Activated effector memory CD4-positive, alpha-beta T cell treated with Interleukin-2 at 50 U/mL for 16 hours (primary cell): ENCODE results near the gene PPP2R3B.
"Not testable (repeated sequence)": the region's sequence is repeated elsewhere in the genome, so short reads cannot be mapped to it uniquely, and the experiment has no call there.

ENCODE experiments used
- DNase-seq: peaks from one replicate; pipeline ENCODE4 v3.0.0-alpha.2; 2020

PPP2R3B gene

DNA sequence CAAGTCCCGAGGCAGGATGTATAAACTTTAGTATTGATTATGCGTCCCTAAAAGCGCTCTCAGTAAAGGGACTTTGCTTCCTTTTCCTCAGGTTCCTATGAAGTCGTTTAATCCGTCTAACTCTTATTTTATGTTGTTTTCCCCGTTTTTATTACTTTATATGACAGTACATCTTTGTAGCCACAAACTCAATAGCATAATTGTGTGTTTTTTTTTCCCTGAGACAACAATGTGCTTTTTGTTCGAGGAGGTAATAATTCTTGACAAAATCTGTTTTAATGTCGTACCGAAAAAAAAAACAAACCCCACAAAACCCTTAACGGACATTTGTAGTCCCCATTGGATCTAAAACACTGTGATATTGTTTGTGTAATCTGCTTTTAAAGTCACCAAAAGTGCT, 17.9 kb upstream of the PPP2R3B start:
- DNase-seq, result no peak

DNA sequence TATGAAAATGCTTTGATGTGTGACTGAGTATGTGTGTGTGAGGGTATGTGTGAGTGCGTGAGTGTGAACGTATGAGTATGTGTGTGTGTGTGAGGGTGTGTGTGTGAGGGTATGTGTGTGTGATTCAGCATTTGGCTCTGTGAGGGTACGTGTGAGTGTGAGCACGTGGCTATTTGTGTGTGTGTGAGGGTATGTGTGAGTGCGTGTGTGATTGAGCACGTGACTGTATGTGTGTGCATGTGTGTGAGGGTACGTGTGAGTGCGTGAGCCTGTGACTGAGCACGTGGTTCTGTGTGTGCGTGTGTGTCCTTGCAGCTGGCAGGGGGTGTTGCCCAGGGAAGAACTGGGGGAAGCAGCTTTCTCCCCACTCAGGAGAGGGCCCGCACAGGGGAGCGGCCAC, 16.1 kb upstream of the PPP2R3B start:
- no peak for DNase-seq

DNA sequence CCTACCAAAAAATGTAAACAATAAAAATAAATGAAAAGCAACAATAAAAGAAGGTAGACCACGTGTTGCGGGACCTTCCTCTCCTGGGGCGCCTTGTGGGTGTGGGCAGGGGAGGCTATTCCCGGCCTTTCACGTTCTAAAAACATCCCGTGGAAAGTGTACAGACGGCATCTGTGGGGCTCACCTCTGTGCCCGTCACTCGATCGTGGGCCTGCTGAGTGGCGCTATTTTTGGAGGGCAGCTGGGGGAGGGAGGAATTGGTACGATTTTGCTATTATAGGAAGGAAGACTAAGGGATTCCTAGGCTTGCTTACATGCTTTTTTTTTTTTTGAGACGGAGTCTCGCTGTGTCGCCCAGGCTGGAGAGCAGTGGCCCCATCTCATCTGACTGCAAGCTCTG, 13.6 kb upstream of the PPP2R3B start:
- no peak for DNase-seq

DNA sequence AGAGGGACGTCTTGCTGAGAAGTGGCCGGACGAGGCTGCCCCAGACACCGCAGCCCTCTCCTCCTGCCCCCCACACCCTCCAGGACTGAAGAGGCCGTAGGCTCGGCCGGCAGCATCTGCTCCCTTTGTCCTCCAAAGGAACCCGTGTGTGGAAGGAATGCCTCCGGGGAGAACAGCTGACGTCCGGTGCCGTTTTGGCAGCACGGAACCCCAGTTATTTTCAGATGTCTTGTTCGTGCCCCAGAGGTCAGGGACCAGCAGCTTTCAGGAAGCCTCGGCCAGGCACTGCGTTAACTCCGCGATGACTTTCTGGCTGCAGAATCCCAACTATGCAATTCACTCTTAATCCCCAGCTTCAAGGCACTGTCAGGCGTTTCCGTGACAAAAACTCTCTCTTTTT, 10.9 kb upstream of the PPP2R3B start:
- DNase-seq, result no peak

DNA sequence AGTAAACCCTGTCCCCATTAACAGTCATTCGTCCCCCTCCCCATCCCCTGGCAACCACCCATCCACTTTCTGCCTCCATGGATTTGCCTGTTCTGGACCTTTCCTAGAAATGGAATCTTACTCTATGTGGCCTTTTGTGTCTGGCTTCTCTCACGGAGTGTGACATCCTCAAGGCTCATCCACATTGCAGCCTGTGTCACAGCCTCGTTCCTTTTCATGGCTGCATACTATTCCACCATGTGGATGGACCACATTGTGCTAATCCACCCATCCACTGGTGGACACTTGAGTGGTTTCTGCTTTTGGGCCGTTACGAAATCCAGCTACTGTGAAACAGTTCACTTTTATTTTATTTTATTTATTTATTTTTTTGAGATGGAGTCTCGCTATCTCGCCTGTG, 8.1 kb upstream of the PPP2R3B start:
- no peak for DNase-seq

DNA sequence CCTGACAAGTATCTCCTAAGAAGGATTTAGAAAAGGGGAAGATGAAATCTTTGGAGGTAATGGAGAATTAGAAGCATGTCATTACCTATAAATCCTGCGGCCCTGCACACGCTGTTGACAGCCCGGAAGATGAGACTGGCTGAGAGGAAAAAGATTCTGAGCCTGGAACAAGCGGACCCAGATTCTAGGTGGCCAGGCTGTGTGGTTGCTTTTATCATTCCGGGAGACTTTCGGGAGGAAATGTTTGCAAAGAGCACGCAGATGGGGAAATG, 5.8 kb upstream of the PPP2R3B start:
- DNase-seq, result no peak

DNA sequence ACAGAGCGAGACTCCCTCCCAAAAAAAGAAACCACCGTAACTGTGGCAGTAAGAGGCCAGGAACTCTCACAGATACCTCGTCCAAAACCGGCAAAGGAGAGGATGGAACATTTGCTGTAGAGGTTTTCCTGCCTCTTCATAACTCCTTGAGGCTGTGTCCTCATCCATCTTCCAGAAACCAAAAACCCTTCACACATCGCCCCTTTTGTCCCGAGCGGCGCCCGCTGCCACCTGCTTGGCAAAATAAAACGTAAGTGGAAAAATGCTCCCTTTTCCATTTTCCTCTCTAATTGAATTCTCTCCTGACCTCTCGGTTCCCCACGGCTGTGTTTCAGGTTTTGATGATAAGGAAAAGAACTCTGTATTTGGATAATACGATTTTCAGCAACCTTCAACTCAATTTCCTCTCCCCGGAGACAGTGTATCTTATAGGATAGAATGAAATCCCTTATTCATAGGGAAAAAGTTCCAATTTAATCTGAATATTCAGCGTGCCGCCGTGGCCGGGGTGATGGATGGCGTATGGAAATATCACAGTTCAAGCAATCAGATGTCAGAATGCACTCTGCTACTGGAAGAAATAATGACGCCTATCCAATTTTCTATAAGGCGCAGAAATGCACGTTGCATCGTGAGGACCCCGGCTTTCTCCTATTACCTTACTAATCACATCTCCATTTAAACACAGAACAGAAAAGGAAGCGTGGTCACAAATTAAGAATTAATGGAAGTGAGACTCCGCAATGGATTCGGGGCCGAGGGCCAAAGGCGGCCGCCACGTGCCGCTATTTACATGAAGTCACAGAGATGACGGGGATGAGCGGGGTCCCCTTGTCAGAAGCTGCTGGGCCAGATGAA, 5.2 kb upstream of the PPP2R3B start:
- DNase-seq, result no peak

DNA sequence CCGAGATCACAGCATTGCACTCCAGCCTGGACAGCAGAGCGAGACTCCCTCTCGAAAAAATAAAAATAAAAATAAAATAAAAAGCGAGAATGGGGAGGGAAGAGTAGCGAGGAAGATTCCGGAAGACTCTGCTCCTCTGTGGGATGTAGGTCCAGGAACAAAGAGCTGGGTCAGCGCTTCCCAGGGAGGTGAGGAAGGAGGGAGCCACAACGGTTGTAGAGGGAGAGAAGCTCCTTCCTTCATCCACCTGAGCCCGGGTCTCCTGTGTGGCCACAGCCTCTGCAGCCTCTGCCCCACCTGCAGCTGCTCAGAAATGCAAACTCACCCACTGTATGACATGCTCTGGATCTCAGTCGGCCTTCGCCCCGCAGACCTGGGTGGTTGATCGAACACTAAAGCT, 3.8 kb upstream of the PPP2R3B start:
- DNase-seq, result no peak

DNA sequence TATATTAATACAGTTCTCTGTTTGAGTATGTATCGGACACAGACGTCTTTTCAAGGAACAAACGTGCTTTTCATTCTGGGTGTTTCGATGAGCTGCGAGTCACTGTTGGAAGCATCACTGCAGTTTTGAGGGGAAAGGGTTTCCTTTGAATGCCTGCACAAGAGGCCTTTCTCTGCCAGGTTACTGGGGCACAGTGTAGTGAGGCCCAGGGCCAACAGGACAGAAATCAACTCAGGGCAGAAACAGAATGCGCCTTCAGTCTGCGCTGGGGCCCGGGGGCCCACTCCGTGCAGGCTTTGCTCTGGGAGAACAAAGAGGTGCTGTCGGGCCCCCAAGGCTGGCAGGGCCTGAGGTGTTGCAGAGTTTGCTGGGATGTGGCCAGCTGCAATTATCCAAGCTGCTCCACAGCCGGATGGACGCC, 2.3 kb upstream of the PPP2R3B start:
- no peak for DNase-seq

DNA sequence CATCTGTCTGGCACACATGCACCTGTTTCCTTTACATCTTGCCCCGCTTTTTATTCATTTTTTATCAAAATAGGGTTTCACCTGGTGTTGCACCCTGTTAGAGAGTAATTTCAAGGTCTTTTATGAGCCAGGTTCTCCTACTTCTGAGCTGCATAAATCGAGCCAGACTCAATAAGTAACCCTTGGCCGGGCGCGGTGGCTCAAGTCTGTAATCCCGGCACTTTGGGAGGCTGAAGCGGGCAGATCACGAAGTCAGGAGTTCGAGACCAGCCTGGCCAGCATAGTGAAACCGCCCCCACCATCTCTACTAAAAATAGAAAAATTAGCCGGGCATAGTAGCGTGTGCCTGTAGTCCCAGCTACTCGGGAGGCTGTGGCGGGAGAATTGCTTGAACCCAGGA, 1.0 kb upstream of the PPP2R3B start:
- DNase-seq, result no peak

DNA sequence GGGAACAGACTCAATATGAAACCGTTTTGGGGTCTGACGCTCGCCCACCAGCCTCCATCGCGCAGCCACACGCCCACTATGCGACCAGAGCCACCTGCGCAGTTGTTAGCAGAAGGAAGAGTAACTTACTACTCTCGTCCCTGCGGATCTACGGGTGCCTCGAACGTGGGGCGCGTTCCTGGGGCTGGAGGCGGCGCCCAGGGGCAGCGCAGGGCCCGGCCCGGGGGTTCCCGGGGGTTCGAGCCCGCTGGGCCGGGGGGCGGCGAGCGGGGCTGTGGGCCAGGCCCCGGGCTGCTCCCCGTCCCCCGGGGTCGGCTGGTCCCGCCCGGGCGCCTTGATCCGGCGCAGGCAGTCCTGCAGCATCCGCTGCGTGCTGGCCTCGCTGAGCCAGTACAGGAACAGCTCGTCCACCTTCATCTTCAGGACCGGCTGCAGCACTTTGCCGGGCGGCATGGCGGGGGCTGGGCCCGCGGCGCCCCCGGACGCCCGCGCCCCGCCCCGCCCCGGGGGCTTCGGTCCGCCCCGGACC, 404 bp downstream of the PPP2R3B start:
- no peak for DNase-seq

DNA sequence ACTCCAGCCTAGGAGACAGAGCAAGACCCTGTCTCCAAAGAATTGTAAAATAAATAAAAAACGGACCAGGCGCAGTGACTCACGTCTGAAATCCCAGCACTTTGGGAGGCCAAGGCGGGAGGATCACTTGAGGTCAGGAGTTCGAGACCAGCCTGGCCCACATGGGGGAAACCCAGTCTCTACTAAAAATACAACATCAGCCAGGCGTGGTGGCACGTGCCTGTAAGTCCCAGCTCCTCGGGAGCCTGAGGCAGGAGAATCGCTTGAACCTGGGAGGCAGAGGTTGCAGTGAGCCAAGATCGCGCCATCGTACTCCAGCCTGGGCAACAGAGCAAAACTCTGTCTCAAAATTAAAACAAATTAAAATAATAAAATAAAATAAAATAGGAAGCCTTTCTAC, 971 bp downstream of the PPP2R3B start:
- not testable (repeated sequence) for DNase-seq

DNA sequence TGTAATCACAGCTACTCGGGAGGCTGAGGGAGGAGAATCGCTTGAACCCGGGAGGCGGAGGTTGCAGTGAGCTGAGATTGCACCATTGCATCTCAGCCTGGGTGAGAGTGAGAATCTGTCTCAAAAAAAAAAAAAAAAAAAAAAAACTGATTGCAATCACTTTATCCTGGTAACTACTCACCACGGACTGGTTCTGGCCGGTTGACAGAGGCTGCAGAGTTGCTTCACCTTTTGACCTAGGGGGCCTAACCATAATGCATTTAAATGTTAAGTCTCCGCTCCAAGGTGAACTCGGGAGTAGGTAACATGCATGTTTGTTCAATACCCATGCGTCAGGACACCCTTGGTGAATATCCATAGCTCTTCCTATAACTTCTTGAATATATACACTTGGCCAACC, 1.8 kb downstream of the PPP2R3B start:
- no peak for DNase-seq

DNA sequence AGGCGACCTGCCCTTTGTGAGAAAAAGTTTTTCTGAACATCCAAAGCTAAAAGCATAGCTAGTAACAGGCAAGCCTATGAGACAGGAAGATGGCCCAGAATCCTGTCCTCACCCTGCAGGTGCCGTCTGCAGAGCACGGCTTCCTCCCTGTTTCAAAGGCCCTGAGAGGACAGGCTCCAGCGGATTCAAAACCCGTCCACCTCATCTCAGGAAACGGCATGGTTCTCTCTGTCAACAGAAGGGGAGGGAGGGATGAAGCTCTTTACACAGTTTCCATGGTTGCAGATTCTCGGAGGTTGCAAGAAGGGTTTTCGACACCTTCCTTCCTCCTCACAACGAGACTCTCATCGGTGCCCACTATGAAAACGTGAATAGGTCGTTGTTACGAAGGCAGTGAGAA, 8.3 kb downstream of the PPP2R3B start:
- DNase-seq, result no peak

DNA sequence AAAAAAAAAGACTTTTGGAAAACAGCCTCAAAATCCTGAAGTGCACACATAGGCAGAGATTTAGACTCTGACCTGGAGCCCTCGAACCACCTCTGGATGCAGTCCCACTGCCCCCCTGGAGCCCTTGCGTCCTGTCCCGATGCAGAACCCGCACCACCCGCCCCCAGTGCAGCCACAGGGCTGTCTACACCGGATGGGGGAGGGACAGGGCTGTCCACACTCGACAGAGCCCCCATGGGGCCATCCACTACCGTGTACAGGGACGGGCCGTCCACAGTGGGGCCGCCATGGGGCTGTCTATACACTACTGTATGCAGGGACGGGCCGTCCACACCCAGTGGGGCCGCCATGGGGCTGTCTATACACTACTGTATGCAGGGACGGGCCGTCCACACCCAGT, 10.5 kb downstream of the PPP2R3B start:
- DNase-seq, result not testable (repeated sequence)

DNA sequence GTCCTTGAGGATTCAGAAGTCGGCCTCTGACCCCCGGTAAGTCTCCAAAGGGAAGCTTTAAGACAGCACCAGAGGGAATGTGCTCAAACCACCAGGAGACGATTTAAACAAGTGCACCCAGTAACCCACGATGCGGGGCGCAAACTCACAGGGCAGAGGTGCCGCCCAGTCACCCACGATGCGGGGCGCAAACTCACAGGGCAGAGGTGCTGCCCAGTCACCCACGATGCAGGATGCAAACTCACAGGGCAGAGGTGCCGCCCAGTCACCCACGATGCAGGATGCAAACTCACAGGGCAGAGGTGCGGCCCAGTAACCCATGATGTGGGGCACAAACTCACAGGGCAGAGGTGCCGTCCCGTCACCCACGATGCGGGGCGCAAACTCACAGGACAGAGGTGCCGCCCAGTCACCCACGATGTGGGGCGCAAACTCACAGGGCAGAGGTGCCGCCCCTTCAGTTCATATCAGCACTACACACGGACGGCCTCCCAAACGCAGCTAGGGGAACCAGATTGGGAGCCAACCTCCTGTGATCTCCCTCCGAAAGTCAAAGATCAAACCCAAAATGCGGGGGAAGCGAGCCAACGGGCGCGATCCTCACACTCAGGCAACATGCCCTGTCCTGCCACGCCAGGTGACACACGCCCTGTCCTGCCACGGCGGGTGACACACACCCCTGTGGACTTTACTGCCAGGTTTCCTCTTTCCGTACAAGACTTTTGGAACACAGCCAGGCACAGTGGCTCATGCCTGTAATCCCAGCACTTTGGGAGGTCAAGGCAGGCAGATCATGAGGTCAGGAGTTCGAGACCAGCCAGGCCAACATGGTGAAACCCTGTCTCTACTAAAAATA, 11.3 kb downstream of the PPP2R3B start:
- no peak for DNase-seq

DNA sequence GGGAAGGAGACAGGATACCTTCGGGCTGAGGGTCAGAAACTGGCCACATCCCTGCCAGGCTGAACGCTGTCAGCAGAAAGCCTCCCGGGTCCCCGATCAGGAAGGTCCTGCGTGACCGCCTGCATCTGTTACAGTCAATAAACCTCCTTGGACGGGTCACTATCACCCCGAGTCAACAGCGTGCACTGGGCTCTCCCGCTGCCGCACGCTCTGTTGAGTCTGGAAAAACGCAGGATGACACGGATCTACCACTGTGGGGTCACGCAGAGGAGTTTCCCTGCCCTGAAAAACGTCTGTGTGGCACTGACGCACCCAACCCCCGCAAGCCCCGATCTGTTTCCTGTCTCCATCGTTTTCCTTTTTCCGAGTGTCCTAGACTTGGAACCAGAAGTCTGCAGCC, 12.1 kb downstream of the PPP2R3B start:
- DNase-seq, result no peak

DNA sequence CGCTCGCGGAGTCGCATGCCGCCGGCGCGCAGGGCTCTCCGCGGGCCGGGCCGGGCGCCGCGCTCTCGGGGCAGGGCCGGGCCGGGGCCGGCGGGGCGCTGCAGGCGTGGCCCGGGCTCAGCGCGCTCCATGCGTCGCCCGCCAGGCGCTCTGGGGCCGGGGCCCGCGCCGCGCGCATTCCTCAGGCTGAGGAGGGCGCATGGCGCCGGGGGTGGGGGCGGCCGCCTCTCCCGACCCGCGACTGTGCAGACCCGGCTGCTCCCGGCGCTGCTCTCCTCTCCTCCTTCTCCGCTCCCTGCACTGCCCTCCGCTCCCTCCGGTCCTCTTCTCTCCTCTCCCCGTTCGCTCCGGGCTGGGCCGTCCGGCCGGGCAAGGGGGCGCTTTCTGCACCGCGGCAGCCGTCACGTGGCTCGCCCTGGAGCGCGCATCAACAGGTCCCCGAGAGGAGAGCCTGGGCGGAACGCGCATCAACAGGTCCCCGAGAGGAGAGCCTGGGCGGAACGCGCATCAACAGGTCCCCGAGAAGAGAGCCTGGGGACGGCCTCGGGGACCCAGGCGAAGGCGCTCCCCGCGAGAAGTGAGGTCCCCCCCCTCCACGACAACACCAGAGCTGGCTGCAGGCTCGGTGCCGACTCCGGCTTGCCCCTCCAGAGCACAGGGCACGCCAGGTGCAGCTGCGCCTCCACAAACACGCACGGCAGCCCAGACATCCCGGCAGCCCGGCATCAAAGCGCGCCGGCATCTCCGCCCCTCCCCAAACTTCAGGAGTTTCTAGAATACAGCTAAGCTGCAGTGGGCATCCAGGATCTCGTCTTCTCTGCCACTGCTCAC, 12.9 kb downstream of the PPP2R3B start:
- DNase-seq, result no peak

DNA sequence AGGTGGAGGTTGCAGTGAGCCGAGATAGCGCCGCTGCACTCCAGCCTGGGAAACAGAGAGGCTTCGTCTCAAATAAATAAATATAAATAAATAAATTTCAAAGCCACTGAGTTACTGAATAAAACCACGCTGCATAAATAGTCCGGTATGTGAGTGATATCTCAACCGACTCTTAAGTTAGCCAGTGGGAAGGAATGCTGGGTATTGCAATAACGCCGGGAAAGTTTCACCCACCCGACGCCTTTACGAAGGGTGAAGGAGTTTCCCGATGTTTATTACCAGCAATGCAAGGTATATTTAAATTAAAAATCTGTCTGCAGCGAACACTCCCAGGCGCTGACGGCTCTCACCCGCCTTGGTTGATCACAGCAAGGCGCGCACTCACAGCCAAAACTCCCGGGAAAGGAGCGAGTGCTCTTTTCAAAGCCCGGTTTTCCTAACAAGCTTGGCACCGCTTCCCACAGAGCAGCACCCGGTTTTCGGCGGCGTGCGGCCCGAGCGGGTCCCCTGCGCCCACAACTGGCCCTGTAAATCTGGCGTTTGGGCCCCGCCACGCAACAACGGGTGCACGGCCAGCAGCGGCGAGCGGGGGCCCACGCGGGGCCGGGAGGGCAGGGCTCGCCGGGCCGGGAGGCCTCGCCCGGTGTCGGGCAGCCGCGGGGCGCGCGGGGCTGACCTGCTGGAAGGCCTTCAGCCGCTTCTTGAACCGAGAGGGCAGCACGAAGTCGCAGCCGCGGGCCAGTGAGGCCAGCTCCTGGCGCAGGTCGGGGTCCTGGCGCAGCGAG, 13.7 kb downstream of the PPP2R3B start:
- no peak for DNase-seq

DNA sequence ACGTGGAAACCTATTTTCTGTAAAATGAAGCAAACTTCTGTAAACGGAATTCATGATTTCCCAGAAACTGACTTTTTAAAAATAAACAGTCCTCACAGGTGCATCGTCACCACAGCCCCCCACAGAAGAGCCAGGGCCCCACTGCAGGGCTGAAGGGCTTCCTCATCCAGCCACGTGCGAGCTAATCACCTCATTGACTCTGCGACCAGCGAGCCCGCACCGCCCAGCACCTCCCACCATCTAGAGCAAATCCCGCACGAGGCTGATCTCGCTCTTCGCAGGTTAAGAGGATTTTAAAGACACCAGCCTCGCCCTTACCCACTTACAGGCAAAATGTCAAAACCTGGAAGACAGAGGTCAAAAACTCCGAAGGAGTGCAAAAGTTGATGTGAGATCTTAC, 14.8 kb downstream of the PPP2R3B start:
- DNase-seq, result no peak

DNA sequence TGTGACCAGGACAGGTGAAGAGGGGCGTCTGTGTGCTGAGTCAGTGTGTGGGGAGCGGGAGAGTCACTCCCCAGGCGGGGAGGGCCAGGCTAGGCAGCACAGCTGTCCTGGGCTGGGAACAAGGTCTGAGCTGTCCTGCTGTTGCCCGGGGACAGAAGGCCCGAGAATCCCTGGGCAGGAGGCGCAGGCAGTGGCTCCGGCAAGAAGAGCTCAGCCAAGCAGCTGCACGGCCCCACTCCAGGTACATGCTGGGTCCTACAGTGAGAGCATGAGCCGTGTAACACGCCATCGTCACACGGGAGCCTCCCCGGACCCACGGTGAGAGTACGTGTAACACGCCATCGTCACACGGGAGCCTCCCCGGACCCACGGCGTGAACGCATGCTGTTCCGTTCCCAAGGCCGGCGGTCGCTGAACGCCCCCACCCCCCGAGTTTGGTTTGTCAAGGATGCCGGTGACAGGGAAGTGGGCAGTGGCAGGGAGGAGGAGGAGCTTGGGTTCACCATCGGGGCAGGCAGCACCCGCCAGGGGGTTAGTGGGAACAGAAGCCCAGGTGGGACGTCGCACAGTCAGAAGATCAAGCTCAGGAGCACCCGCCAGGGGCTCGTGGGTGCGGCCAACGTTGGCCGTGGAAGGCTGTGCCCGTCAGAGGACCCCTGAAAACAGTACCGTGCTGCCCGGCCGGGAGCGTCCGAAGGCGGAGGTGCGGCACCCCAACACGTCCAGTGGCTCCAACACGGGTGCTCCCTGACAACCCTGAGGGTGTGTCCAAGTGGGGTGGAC, 15.6 kb downstream of the PPP2R3B start:
- DNase-seq, result no peak
